Measurements from ENCODE around the gene ACSF3.

DNA sequence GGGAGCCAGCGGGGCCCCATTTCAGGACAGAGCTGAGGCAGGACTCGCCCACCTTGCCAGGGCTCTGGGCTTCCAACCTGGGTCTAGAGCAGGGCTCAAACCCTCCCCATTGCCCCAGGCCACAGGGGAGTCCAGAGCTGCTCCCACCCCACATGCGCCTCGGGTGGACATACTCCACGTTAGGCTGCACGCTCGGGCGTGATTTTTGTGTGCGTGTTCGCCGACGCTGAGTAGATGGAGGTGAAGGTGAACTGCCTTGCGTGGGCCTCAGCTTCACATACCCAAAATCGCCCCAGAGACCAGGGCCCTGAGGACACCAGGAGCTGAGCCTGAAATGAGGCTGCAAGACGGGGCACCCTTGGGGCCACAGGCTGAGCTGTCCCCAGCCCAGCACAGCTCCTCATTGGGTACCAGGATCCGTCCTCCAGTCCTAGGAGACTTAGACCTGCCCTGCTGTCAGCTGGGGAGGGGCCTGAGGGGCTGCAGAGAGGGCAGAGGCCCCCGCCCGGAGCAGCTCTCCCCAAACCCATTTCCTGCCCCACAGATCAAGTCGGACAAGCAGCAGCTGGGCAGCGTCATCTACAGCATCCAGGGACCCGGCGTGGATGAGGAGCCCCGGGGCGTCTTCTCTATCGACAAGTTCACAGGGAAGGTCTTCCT, 86.1 kb downstream of the ACSF3 start:
- no peak for TF ChIP-seq CTCF (IDR thresholded peaks at IDR 0.05)
- TF ChIP-seq POLR2A (IDR thresholded peaks at IDR 0.05): no peak

All from testis (tissue), 2 donors.